ENCODE data around the gene CNTNAP2. TPM values are rescaled to one million over a fixed set of nuclear protein-coding genes. Genes with fewer than 3 reads are reported as not detected.
"Not testable (repeated sequence)": the region's sequence is repeated elsewhere in the genome, so short reads cannot be mapped to it uniquely, and the experiment has no call there.

Gene CNTNAP2
- total RNA-seq, 1 donor from 2014 or later, result 1.2 TPM

DNA sequence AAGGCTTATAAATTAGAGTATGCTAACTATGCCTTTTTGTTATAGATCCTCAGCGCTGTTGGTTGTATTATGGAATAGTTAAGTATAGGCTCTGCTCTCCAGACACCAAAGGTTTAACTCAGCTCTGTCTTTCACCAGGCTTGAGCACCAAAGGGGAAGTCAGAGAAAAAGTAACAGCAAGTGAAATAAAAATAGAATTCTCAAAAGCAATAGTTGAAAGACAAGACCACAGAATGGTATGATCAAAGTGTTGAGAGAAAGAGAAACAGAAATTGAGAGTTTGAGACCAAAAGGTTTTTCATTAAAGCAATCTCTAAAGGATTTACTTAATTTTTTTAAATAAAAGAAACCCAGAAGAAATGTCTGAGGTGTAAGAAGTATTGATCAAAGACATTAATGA, 1944.1 kb downstream of the CNTNAP2 start:
- ATAC-seq, result no peak

DNA sequence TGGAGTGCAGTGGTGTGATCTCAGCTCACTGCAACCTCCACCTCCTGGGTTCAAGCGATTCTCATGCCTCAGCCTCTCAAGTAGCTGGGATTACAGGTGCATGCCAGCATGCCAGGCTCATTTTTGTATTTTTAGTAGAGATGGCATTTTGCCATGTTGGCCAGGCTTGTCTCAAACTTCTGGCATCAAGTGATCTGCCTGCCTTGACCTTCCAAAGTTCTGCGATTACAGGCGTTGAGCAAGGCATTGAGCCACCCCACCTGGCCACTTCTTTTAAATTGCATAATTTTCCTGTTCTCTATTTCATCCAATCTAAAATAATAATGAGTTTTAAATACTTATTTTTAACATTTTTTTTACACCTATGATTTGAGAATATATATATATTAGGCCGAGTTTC, 1961.5 kb downstream of the CNTNAP2 start:
- not testable (repeated sequence) for ATAC-seq

DNA sequence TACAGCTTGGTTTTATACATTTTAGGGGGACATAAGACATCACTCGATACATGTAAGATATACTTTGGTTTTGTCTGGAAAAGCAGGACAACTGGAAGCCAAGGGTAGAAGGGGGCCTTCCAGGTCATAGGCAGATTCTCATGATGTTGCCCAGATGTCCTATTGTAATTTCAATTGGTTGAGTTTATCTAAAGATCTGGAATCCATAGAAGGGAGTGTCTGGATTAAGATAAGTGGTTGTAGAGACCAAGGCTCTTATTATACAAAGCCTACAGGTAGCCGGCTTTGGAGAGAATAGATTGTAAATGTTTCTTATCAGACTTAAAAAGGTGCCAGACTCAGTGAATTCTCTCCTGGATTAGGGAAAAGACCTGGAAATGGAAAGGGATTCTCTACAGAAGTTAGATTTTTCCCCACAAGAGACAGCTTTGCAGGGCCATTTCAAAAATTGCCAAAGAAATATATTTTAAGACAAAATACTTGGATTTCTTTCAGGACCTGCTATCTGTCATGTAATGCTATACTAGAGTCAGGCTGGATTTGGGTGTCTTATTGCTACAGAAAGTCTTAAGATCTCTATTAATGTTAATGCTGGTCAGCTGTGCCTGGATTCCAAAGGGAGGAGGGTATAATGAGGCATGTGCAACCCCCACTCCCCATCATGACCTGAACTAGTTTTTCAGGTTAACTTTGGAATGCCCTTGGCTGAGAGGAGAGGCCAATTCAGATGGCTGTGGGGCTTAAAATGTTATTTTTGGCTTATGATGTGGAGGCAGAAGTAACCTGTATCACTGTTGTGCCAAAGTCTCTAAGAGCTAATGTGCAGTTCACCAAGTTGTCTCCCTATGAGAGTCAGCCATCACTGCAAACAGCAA, 1962.8 kb downstream of the CNTNAP2 start:
- ATAC-seq, result no peak

DNA sequence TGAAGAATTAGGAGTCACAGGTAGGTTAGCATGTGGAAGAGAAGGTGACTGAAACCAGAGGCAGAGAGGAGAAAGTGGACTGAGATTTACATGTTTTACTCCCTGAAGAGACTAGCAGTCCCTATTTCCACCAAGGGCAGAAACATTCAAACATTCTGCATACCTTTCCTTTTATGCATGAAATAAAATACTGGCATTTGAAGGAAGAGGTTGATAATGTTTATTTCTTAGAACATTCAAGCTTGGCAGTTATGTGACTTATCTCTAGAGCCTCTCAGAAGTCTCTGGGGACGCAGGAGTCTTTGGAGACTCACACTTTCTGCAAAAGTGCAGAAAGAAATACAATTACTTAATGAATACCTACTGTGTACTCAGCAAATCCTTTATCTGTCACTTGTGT, 1966.8 kb downstream of the CNTNAP2 start:
- no peak for ATAC-seq

DNA sequence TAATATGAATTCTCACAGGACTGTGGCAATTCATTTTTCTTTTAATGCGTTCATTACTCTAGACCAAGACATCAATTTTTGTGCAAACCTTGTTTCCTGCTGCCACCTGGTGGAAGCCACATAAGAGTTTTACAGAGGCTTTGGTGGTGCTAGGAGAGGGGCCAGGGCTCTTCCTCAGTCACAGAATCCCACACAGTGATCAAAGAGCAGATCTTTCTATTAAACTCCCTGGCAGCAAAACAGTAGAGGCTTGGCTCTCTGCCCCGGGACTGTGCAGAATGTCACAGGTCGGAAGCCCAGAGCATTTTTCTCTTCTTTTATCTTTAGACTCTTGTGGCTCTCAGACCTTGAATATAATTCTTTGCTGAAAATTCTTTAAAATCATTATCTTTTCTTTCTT, 1967.5 kb downstream of the CNTNAP2 start:
- ATAC-seq, result no peak

DNA sequence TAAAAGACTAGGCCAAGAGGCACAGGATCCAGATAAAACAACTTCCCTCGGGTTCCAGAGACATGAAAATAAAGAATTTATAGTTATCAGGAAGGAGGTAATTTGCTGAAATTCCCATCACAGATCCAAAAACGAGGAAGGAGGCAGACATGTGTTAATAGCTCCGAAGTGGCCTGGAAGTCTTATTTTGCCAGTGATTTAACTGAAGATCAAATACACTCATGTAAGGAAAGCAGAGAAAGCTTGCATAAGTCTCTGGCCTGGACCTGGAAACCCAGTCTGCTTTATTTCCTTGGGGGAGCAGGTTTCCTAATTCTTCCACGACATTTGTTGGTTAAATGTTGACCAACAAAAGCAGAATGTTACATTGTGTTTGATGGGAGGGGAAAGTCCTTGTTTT, 1975.3 kb downstream of the CNTNAP2 start:
- no peak for ATAC-seq

DNA sequence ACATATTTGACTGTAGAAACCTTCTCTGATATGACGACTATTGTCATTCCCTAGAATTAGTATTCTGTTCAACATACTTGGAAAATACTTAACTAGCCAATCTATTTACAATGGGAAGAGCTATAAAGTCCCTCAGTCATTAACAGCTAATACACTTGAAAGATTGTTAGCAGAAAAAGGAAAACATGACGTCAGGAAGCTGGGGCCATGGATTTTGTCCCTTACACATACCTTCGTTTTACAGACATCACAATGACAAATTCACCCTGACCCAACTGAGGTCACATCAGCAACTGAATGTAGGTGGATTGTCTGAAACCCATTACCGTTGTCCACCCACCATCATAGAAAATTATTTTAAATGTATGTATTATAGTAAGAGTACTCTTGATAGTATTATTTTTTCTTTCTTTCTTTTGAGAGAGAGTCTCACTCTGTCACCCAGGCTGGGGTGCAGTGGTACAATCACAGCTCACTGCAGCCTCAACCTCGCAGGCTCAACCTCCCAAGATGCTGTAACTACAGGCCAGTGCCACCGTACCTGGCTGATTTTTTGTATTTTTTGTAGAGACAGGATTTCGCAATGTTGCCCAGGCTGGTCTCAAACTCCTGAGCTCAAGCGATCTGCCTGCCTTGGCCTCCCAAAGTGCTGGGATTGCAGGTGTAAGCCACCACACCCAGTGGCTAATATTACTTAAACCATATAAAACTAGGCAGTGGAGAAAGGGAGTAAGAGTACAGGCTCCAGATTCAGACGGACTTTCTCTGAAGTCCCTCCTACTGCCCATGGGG, 1977.0 kb downstream of the CNTNAP2 start:
- ATAC-seq, result no peak

DNA sequence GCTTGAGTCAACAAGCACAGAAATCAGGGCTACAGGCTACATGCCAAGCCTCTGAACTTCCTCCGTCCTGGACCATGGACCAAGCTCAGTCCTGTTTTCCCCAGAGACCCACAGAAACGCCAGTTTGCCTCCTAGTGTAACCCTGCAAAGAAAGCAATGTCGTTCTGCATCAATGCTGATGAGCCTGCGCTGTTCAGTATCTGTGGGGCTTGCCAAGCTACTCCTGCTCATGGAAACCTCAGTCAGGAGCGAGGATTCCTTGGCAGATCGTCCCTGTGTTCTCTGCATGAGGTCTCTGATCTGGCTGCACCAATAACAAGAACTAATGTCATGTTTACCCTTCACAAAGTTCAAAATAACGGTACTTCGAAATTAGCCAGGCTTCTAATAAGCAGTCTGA, 1978.5 kb downstream of the CNTNAP2 start:
- ATAC-seq, result no peak

DNA sequence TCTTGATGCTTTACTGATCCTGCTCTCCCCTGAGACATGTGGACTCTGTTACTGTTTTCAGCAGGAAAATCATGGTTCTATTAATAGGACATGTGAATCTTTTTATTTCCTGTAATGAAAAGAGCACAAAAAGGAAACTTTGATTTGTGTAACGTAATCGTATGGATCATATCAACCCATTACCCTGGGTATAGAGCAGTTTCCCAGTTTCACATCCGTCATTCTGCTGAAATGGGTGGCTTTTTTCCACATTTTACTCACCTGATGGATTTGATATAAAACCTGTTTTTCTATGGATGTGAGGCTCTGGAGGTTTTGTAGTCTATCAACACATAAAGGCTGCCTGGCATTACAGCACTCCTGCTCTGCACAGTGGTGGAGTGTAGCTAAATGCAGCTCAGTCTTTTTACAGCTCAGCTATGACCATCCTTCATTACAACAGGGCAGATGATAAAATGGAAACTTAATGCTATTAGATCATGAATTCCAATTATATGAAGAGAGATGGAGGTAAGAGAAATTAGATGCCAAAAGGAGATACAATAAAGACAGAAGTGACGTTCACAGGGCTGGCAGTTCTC, 1987.6 kb downstream of the CNTNAP2 start:
- ATAC-seq, result no peak

DNA sequence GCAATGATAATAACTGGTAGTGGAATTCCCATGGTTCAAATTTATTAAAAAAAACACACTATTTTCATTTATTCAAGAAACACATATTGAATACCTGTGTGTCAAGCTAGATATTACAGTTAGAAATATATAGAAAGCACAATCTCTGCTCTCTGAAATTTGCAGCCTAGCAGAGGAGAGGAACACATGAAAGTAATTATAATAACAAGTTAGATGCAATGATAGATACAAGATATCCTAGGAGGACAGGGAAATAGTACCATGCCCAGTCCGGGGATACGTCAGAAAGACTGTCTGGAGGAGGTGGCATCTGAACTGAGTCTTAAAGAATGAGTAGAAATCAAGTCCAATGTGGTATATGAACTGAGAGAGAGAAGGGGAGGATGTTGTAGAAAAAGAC, 1988.3 kb downstream of the CNTNAP2 start:
- no peak for ATAC-seq

DNA sequence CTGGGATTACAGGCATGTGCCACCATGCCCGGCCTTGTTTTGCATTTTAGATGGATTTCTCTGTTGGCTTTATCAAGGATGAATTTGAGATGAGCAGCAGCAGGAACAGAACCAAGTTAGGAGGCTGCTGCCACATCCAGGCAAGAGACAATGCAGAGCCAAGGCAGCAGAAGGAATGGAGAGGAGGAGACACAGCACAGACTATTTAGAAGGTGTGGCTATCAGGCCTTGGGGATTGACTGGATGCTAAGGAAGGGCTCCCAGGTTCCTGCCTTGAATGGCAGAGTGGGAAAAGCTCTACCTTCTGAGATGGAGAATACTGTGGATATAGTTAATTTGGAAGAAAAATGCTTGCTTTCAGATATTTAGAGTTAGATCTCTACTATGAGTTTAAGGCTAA, 1989.3 kb downstream of the CNTNAP2 start:
- no peak for ATAC-seq

DNA sequence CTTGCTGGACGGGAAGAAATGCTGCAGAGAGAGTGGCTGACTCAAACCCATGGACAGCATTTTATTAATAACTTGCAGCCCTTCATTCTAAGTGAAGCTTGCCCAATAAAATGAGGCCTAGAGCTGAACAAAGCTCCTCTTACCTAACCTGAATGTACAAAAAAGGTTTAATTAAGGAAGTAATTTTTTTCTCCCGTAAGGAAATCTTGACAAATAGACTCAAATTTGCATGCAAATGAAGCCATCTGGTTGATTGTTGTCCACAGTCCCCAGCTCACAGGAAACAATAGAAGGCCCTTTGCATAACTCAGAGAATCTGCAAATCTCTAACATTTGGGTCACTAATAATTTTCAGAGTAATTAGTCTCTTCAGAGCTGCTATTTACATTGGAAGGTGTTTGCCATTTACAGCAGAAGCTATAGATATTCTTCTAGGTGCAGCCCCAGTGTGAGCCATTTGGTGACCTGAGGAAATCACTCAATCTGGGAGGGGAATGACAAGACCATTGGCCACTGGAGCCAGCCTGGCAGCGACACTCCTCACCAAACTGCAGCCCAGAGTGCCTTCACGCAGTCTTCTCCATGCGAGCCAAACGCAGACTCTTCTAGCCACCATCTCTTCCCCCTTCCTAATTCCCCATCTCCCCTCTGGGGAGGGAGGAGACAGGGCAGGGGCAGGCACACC, 1991.0 kb downstream of the CNTNAP2 start:
- ATAC-seq, result no peak

DNA sequence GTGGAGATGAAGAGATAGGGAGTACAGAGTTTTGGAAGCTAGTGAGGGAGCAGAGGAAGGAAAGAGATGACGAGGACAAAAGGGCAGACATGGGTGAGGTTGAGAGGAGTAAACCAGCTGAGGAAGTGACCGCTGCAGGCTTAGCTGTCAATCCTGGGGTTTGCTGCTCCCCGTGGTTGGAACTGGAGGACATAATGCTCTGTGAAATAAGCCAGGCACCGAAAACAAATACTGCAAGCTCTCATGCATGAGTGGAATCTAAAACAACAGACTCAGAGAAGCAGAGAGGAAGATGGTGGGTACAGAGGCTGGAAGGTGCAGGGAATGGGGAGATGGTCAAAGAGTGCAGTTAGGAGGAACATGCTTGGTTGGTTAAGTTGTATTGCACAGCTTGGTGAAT, 1991.8 kb downstream of the CNTNAP2 start:
- no peak for ATAC-seq

DNA sequence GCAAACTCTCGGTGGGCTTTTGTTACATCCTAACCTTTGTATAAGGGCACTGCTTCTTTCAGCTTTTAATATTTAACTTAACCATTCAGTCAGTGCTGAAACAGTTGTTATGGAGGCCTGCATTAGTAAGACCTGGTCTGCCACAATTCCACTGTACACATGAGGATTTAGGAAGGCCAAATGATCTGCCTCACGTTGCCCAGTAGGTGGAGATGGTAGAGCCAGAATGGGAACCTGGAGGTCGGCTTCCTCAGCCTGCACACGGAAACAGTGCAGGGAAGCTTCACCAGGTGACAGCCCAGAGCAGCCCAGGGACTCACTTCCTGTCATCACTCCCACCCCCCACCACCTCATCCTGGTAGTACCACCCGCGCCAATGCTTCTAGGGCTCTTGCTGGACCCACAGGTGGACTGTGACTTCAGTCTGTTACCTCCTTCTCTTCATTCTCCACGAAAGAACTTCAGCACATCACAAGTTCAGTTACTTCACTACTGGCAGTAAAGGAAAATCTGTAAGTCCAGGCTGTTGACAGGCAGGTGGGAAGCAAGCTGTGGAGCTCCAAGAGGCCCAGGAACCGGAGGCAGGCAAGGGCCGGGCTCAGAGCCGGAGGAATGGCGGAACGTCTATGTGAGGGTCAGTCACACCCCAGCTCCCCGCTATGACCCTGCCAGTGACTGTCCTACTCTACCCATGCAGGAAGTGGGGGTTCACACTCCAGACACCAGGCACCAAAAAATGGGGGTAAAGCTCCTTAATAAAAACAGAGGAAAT, 1993.7 kb downstream of the CNTNAP2 start:
- ATAC-seq, result no peak

DNA sequence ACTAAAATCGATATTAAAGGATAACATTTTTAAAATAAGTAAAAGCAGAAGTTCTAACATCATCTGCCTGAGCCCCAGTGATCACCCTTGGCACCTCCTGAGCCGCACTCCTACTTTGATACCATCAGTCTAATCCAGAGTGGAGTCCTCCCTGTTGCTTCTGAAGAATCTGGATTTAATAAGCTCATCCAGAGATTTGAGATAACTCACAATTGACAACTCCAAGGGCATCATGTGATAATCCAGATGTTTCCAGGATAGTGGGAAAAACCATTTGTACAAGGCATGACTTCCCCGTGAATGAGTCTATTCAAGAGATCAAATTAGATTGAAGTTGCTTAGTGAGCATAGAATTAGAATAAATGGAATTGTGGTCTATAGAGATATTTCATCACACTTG, 1998.2 kb downstream of the CNTNAP2 start:
- no peak for ATAC-seq

DNA sequence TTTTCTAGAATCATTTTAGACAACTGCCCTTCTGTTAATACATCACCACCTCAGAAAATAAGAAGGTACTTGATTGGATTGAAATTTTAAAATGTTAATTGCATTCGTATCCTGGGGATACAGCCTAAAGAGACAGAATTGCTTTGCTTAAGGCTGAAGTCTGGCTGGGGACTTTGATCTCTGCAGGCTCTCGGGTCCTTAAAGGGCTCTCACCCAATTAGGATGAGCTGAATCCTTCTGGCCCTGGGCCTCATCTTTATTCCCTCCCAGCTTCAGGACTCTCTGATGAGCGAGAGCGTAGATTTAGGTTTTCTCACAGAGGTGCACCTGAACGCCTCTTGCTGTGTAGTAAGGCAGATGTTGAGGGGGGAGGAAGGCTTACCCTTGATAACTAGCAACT, 1998.7 kb downstream of the CNTNAP2 start:
- ATAC-seq, result no peak

DNA sequence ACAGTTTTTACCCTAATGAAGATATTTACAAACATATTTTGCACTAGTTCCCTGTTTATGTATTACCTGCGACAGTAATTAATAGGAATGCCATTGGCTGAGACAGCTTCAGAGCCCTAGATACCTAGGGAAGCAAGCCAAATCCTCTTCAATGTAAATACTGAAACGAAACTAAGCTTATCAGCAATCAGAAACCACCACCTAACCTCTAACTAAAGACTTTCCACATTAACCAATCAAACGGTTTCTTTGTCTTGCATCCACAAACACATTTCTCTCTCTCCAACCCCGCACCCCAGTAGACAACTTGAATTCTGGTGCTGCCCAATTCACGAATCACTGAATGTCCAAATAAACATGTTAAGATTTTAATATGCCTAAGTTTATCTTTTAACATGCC, 1999.6 kb downstream of the CNTNAP2 start:
- no peak for ATAC-seq

DNA sequence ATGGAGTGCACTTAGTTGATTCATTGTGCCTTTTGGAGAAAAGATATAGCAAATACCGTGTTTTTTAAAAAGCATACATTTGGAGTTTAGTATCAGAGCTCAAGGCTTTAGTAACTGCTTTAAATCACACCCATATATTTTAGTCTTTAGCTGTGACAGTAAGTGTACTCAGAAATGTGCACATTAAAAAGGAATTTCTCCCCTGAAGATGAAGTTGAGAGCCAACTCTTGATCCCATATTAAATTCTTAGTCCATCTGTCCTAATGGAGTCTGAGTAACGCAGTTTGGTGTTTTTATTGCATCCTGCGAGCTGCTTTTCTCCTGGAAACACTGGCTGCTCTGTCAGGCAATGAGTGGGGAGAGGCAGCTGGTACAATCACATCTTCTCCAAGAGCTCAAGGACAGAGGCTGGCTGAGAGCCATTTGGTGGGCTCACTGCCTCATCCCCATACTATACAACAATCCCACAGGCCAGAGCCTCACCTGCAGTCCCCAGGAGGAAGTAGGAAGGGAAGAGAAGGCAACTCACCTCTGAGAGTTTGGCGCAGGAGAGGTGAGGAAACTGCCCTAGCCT, 2000.3 kb downstream of the CNTNAP2 start:
- ATAC-seq, result no peak

DNA sequence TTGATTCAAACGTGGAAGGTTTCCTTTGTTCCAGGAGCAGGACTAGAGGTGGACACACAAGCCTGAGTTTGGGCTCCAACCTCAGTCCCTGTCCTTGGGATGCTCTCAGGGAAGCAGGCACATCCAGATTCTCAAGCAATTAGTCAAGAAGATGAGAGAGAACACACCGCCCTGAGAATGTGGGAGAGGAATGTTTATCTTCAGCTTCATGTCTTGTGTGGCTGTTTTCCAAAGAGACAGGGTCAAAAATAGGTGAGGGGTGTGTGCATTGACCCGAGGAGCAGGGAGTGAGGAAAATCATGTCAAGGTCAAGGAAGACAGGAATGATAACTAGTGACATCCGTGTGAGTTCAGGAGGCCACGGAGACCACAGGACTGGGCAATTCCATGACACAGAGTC, 2001.8 kb downstream of the CNTNAP2 start:
- no peak for ATAC-seq

DNA sequence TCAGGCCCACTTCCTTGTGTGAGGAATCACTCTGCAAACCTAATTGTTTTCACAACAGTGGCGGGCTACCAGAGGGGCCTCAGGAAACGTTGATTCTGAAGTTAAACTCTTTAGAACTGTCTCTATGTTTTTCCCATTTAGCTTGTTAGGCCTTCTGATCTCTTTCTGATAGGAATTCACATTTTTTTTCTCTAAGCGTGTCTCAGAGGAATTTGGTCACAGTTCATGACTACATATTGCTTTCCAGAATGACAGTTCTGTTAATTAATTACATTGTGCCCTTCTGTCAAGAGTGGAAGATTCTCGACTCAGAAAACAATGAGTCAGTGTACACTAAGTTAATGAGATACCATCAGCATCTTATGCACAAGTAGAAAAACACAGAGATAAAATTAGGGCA, 2004.8 kb downstream of the CNTNAP2 start:
- ATAC-seq, result no peak

DNA sequence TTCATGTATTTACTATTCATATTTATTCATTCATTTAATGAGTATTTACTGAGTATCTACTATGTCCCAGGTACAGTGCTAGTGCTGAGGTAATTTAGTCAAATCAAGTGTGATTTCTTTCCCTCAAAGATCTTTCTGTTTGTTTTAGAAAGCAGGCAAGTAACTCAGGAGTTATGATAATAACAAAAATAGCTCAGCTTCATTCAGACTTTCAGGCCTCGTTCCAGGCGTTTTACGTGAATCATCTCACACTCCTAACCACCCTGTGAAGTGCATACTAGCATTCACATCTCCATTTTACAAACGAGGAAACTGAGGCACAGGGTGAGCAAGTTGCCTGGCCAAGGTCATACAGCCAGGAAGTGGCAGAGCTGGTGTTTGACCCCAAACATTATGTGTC, 2005.2 kb downstream of the CNTNAP2 start:
- no peak for ATAC-seq

DNA sequence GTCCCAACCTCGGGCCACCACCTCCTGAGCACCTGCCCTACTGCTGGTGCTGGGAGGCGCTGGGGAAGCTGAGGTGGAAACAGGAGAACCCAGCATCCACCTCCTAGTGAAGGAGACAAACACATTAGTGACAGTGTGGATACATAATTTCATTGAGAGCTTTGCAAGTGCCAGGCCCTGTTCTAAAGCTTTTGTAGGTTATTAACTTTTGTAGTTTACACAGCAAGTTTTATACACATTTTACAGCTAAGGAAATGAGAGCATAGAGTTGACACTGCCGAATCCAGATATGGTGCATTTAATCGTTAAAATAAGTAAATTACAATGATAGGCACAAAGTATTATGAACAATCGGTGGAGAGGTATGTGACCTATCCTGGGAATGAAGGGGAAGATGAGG, 2007.9 kb downstream of the CNTNAP2 start:
- no peak for ATAC-seq
